ENCODE results near the gene CLHC1.
"Not testable (repeated sequence)": the region's sequence is repeated elsewhere in the genome, so short reads cannot be mapped to it uniquely, and the experiment has no call there.

CLHC1 gene

GRCh38 chr2:55229221-55229620 lies 2.9 kb downstream of the CLHC1 start:
- H3K4me3 ChIP-seq (ENCODE audit: low read depth, low read length) = no peak overlapping the region
- TF ChIP-seq CTCF (IDR thresholded peaks at IDR 0.05; ENCODE audit: low read depth, low read length, missing control alignments) = no peak
- DNase-seq (ENCODE audit: low read depth) = no peak

- H3K4me3 ChIP-seq (ENCODE audit: low read depth, low read length) = no peak overlapping the region
- TF ChIP-seq CTCF (IDR thresholded peaks at IDR 0.05; ENCODE audit: low read depth, low read length, missing control alignments) = no peak
- DNase-seq (ENCODE audit: low read depth) = no peak
Observed at GRCh38 chr2:55228226-55228563, 3.9 kb downstream of the CLHC1 start.

DNA sequence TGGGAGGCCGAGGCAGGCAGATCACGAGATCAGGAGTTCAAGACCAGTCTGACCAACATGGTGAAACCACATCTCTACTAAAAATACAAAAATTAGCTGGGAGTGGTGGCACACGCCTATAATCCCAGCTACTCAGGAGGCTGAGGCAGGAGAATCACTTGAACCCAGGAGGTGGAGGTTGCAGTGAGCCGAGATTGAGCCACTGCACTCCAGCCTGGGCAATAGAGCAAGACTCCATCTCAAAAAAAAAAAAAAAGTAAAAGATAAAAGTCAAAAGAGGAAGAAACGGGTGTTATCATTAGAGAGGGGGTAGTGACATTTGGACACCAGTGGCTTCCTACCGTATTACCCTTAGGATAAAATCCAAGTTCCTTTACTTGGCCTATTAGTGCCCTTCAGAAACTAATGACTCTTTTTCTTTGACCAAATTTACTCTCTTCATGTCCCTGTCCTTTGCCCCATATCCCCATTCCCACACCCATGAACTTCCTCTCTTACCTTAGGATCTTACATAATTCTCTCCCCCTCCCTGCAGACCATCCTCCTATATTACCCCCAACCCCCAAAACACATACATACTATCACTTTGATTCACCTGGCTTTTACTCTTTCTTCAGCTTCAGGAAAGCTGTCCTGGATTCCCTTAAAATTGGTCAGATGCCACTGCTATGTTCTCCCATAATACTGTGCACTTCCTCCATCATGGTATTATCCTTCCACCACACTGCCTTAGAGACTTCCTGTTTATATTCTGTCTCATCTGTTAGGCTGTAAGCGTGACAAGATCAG lies 4.5 kb downstream of the CLHC1 start:
- not testable (repeated sequence) for H3K4me3 ChIP-seq (ENCODE audit: low read depth, low read length); DNase-seq (ENCODE audit: low read depth)

- TF ChIP-seq CTCF (IDR thresholded peaks at IDR 0.05; ENCODE audit: low read depth, low read length, missing control alignments) = no peak
- no peak overlapping the region for H3K4me3 ChIP-seq (ENCODE audit: low read depth, low read length)
- no peak for DNase-seq (ENCODE audit: low read depth)
Observed at GRCh38 chr2:55225481-55226020, 6.5 kb downstream of the CLHC1 start.

DNA sequence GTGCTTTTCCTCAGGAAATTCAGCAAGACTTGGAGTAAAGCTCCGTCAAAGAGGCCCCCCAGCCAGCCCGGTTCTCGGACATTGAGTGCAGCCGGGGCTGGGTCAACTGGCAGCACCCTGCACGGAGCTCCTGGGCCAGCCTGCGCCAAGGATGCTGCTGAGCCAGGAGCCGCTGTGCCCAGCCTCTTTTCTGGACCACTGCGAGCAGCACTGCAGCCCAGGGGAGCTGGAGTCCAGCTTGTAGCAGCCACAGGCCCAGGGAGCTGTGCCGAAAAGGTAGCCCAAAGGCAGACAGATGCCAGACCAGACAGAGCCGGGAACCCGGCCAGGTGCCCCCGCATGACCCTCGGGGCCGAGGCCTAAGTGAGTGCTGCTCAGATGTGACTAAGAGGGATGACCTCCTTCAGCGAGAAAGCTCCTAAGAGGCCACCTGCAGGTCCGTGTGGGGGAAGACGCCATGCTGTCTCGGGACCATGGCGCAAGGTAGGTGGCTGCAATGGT lies 7.3 kb downstream of the CLHC1 start:
- H3K4me3 ChIP-seq (ENCODE audit: low read depth, low read length) = no peak overlapping the region
- no peak for TF ChIP-seq CTCF (IDR thresholded peaks at IDR 0.05; ENCODE audit: low read depth, low read length, missing control alignments)
- no peak for DNase-seq (ENCODE audit: low read depth)

- no peak for TF ChIP-seq CTCF (IDR thresholded peaks at IDR 0.05; ENCODE audit: low read depth, low read length, missing control alignments)
- peak overlapping the region; percentile 65; the same call in 1 of the 2 replicates for H3K4me3 ChIP-seq (ENCODE audit: low read depth, low read length)
- no peak for DNase-seq (ENCODE audit: low read depth)
Observed at GRCh38 chr2:55223958-55224760, 7.9 kb downstream of the CLHC1 start.

DNA sequence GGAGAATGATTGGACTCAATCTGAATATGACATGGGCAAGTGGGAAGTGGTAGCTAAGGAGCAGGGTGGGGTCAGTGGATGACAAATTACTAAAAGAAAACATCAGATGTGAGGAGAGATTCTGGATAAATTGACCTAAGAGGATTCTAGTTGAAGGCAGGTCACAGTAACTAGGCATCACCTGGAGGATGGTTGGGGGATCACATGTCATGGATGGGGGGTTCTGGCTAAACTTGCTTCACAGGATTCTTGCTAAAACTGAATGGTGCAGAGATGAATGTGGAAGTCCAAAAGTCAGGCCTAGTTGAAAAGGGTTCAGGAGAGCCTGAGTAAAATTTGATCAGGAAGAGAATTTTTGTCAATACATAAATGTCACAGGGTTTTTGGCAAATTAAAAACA lies 18.3 kb downstream of the CLHC1 start:
- TF ChIP-seq CTCF (IDR thresholded peaks at IDR 0.05; ENCODE audit: low read depth, low read length, missing control alignments) = peak; percentile 6
- no peak for DNase-seq (ENCODE audit: low read depth)

More for the DNA sequence above, 18.3 kb downstream of the CLHC1 start:
- no peak overlapping the region for H3K4me3 ChIP-seq (ENCODE audit: low read depth, low read length)
